SJSA1 (cell line): ENCODE data around the gene OGFRL1. TPM values are rescaled to one million over a fixed set of nuclear protein-coding genes. Genes with fewer than 3 reads are reported as not detected.

Experiments used
- DNase-seq, 2 experiments: peaks; one replicate each; pipeline ENCODE4 v3.0.0-alpha.2; 2015 to 2020; ENCODE audit warnings: low spot score in 2 of 2, low read depth in 1 of 2
- H3K27ac ChIP-seq: fragments of 250-450 bp; sonication (Bioruptor Pico); 2 replicates; pipeline ENCODE4 v1.5.1; 2020; ENCODE audit warnings: mild to moderate bottlenecking, moderate library complexity
- H3K27me3 ChIP-seq: fragments of 250-450 bp; sonication (Bioruptor Pico); replicated peaks from 2 replicates; pipeline ENCODE4 v1.5.1; 2020; ENCODE audit warnings: mild to moderate bottlenecking, moderate library complexity
- H3K36me3 ChIP-seq: fragments of 250-450 bp; sonication (Bioruptor Pico); 2 replicates; pipeline ENCODE4 v1.5.1; 2020; ENCODE audit warnings: mild to moderate bottlenecking
- H3K4me1 ChIP-seq: fragments of 250-450 bp; sonication (Bioruptor Pico); replicated peaks from 2 replicates; pipeline ENCODE4 v1.6.1; 2021; ENCODE audit warnings: mild to moderate bottlenecking
- H3K4me3 ChIP-seq: fragments of 250-450 bp; sonication (Bioruptor Pico); 2 replicates; pipeline ENCODE4 v1.5.1; 2020; ENCODE audit warnings: mild to moderate bottlenecking
- H3K9me3 ChIP-seq: fragments of 250-450 bp; sonication (Bioruptor Pico); replicated peaks from 2 replicates; pipeline ENCODE4 v1.5.1; 2020; ENCODE audit warnings: mild to moderate bottlenecking
- total RNA-seq: library from RNA; depleted of rRNA; stranded (reverse); fragments of >200 nt; shearing (Covaris generic); gene quantifications from 2 replicates; pipeline ENCODE4 v1.2.3, GENCODE V29; 2014

Gene OGFRL1
- total RNA-seq, 1 experiment from 2014 or later = 32.1 TPM

GRCh38 chr6:71332012-71332411, 43.4 kb downstream of the OGFRL1 start:
- no peak overlapping the region for H3K4me3 ChIP-seq
- no peak for DNase-seq
- no peaks in the 10 kb centered on the region for H3K27me3 ChIP-seq
- H3K4me1 ChIP-seq = 0 out of 2 replicates have a peak, but pooled peaks cover 8% of the 10 kb centered on the region
- H3K36me3 ChIP-seq = no peaks in the 10 kb centered on the region
- H3K27ac ChIP-seq = no peak overlapping the region
- no peaks in the 10 kb centered on the region for H3K9me3 ChIP-seq

- Histone ChIP-seq H3K9me3 (no peaks in the 10 kb centered on the region), H3K4me3 (no peak overlapping the region), H3K27ac (no peak overlapping the region), H3K4me1 (0 out of 2 replicates have a peak, but pooled peaks cover 8% of the 10 kb centered on the region), H3K36me3 (no peaks in the 10 kb centered on the region), H3K27me3 (no peaks in the 10 kb centered on the region)
- no peak for DNase-seq
Observed at GRCh38 chr6:71333050-71333449, 44.4 kb downstream of the OGFRL1 start.

- Histone ChIP-seq H3K4me1 (0 out of 2 replicates have a peak, but pooled peaks cover 8% of the 10 kb centered on the region), H3K27ac (no peak overlapping the region), H3K9me3 (no peaks in the 10 kb centered on the region), H3K4me3 (no peak overlapping the region), H3K36me3 (no peaks in the 10 kb centered on the region), H3K27me3 (no peaks in the 10 kb centered on the region)
- DNase-seq = peak in 1 of 2 experiments; percentile 38
Observed at GRCh38 chr6:71333697-71334096, 45.1 kb downstream of the OGFRL1 start.

GRCh38 chr6:71334768-71335167, 46.2 kb downstream of the OGFRL1 start:
- Histone ChIP-seq H3K36me3 (no peaks in the 10 kb centered on the region), H3K4me3 (no peak overlapping the region), H3K27me3 (no peaks in the 10 kb centered on the region), H3K27ac (no peak overlapping the region), H3K9me3 (no peaks in the 10 kb centered on the region), H3K4me1 (0 out of 2 replicates have a peak, but pooled peaks cover 8% of the 10 kb centered on the region)
- DNase-seq = no peak

GRCh38 chr6:71335544-71335943, 46.9 kb downstream of the OGFRL1 start:
- DNase-seq = no peak
- no peaks in the 10 kb centered on the region for H3K36me3 ChIP-seq
- H3K4me1 ChIP-seq = 0 out of 2 replicates have a peak, but pooled peaks cover 8% of the 10 kb centered on the region
- no peaks in the 10 kb centered on the region for H3K9me3 ChIP-seq
- H3K4me3 ChIP-seq = no peak overlapping the region
- no peak overlapping the region for H3K27ac ChIP-seq
- H3K27me3 ChIP-seq = no peaks in the 10 kb centered on the region

- no peak for DNase-seq
Observed at GRCh38 chr6:71336901-71337300, 48.3 kb downstream of the OGFRL1 start.

GRCh38 chr6:71338540-71339316, 50.1 kb downstream of the OGFRL1 start:
- no peaks in the 10 kb centered on the region for H3K9me3 ChIP-seq
- H3K36me3 ChIP-seq = no peaks in the 10 kb centered on the region
- no peak overlapping the region for H3K4me3 ChIP-seq
- no peaks in the 10 kb centered on the region for H3K27me3 ChIP-seq
- H3K4me1 ChIP-seq = 0 out of 2 replicates have a peak, but pooled peaks cover 5% of the 10 kb centered on the region
- no peak overlapping the region for H3K27ac ChIP-seq
- no peak for DNase-seq

More at GRCh38 chr6:71336901-71337300, 48.3 kb downstream of the OGFRL1 start:
- no peak overlapping the region for H3K4me3 ChIP-seq
- H3K9me3 ChIP-seq = no peaks in the 10 kb centered on the region
- no peak overlapping the region for H3K27ac ChIP-seq
- no peaks in the 10 kb centered on the region for H3K36me3 ChIP-seq
- no peaks in the 10 kb centered on the region for H3K27me3 ChIP-seq
- 0 out of 2 replicates have a peak, but pooled peaks cover 8% of the 10 kb centered on the region for H3K4me1 ChIP-seq

GRCh38 chr6:71342772-71343171, 54.2 kb downstream of the OGFRL1 start:
- H3K27me3 ChIP-seq = no peaks in the 10 kb centered on the region
- no peak for DNase-seq

GRCh38 chr6:71345476-71346333, 57.1 kb downstream of the OGFRL1 start:
- no peaks in the 10 kb centered on the region for H3K36me3 ChIP-seq
- no peak overlapping the region for H3K4me3 ChIP-seq
- no peaks in the 10 kb centered on the region for H3K9me3 ChIP-seq
- DNase-seq = no peak
- H3K27ac ChIP-seq = no peak overlapping the region
- 0 out of 2 replicates have a peak, but pooled peaks cover 5% of the 10 kb centered on the region for H3K4me1 ChIP-seq
- no peaks in the 10 kb centered on the region for H3K27me3 ChIP-seq

More at GRCh38 chr6:71342772-71343171, 54.2 kb downstream of the OGFRL1 start:
- Histone ChIP-seq H3K27ac (no peak overlapping the region), H3K9me3 (no peaks in the 10 kb centered on the region), H3K36me3 (no peaks in the 10 kb centered on the region), H3K4me3 (no peak overlapping the region), H3K4me1 (no peaks in the 10 kb centered on the region)

GRCh38 chr6:71346334-71346694, 57.7 kb downstream of the OGFRL1 start:
- no peaks in the 10 kb centered on the region for H3K9me3 ChIP-seq
- no peak overlapping the region for H3K27ac ChIP-seq
- H3K4me3 ChIP-seq = no peak overlapping the region
- DNase-seq = no peak
- H3K36me3 ChIP-seq = no peaks in the 10 kb centered on the region
- 0 out of 2 replicates have a peak, but pooled peaks cover 5% of the 10 kb centered on the region for H3K4me1 ChIP-seq
- no peaks in the 10 kb centered on the region for H3K27me3 ChIP-seq

GRCh38 chr6:71347119-71347518, 58.5 kb downstream of the OGFRL1 start:
- H3K27ac ChIP-seq = no peak overlapping the region
- H3K4me3 ChIP-seq = no peak overlapping the region
- H3K36me3 ChIP-seq = no peaks in the 10 kb centered on the region
- H3K27me3 ChIP-seq = no peaks in the 10 kb centered on the region
- H3K9me3 ChIP-seq = no peaks in the 10 kb centered on the region
- no peak for DNase-seq
- 0 out of 2 replicates have a peak, but pooled peaks cover 5% of the 10 kb centered on the region for H3K4me1 ChIP-seq

- DNase-seq = peak in 1 of 2 experiments; percentile 39
- no peaks in the 10 kb centered on the region for H3K36me3 ChIP-seq
- no peak overlapping the region for H3K27ac ChIP-seq
- H3K27me3 ChIP-seq = no peaks in the 10 kb centered on the region; the same call in 1 of the 2 replicates
- H3K9me3 ChIP-seq = no peaks in the 10 kb centered on the region
- no peak overlapping the region for H3K4me3 ChIP-seq
- H3K4me1 ChIP-seq = 0 out of 2 replicates have a peak, but pooled peaks cover 5% of the 10 kb centered on the region
Observed at GRCh38 chr6:71349395-71349794, 60.8 kb downstream of the OGFRL1 start.

- no peaks in the 10 kb centered on the region for H3K9me3 ChIP-seq
- no peaks in the 10 kb centered on the region for H3K36me3 ChIP-seq
- 0 out of 2 replicates have a peak, but pooled peaks cover 5% of the 10 kb centered on the region for H3K4me1 ChIP-seq
- no peak overlapping the region for H3K4me3 ChIP-seq
- no peaks in the 10 kb centered on the region; the same call in 1 of the 2 replicates for H3K27me3 ChIP-seq
- H3K27ac ChIP-seq = no peak overlapping the region
- no peak for DNase-seq
Observed at GRCh38 chr6:71349976-71350615, 61.5 kb downstream of the OGFRL1 start.
